Hepatocyte (in vitro differentiated cells): ENCODE results near the gene KDM3B.

Experiments used
- CTCF ChIP-seq: fragments of 200-600 bp; sonication (generic); IDR thresholded peaks from 2 replicates; pipeline ENCODE4 v1.5.1; 2016; ENCODE audit warnings: antibody characterized with exemption, mild to moderate bottlenecking; ENCODE audit not compliant: poor library complexity
- EZH2 ChIP-seq: fragments of 200-600 bp; sonication (generic); IDR thresholded peaks from 2 replicates; pipeline ENCODE4 v1.6.1; 2016; ENCODE audit warnings: antibody characterized with exemption, mild to moderate bottlenecking, borderline replicate concordance

- TF ChIP-seq CTCF (no peak), EZH2 (no peak)
These were observed 39.4 kb downstream of the KDM3B start for GRCh38 chr5:138391859-138392386.
